ENCODE measurements around the gene CHMP1B.

DNA sequence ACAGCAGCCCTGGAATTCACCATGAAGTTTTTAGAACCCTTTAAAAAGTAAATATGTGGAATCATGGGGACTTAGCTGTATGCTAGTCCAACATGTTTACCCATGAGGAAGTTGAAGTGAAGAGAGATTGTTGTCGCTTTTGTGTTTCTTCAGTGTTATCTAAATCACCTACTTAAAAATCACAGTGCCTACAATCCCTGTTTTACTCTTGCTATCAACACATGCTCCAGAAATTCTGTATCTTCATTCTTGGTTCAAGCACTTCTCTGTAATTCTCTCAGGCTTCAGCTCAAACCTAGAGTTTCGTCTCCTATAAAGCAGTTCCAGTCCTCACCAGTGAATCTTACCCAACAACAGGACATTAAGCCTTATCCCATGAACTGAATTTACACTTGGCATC, 30.5 kb upstream of the CHMP1B start:
- TF ChIP-seq, protein P1, sequence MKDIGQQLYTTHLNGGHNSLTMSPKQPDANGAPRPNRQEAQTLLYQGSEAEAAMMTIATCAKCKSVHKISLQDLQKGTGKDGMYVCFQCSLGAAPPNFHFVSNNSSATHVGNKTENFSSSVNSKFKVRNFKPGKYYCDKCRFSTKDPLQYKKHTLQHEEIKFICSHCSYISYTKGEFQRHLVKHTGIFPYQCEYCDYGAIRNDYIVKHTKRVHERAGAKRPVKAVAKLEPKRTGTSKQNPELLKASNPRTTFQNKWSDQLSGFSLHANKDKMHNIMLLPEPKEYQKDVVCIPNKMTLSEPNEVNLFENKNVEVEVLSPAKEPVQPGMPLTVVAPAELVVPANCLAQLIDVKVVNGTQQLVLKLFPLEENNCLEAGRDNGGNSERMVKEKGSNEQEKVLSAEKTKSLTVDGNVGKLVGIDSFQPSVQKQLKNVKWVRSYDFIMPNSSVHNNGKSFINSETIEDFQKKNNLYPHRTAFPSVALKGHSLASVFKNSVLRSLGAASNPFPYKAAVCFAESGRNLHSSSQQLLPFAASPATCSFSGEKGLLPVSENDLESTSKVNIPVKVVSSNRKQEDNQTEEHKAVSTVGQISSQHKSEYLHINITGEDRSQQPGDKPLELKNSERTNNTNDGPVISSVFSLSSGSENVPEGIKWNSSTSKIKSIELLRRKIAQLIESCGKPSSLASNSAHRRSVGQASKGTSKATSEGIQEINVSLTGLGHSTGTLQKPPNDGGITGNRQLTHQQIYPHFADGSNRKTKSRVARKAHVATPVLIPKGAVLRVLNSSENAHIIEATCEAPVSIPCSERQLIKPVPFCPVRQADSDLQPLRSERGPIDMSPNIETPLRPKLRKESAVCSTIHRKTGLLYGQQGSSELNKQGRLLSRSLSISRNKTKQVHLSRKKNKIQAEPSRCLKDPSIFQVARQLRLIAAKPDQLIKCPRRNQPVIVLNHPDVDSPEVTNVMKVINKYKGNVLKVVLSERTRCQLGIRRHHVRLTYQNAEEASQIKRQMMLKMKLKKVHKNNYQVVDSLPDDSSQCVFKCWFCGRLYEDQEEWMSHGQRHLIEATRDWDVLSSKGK (CRISPR knock-in tag; IDR thresholded peaks at IDR 0.05) = no peak
- TF ChIP-seq ZNF445 (CRISPR knock-in tag; IDR thresholded peaks at IDR 0.05; ENCODE audit: low read depth) (no peak), BRF1 (IDR thresholded peaks at IDR 0.05; ENCODE audit: borderline replicate concordance, extremely low read depth, insufficient read length) (no peak), BHLHE40 (IDR thresholded peaks at IDR 0.05; ENCODE audit: low read length) (no peak), PRPF4 (IDR thresholded peaks at IDR 0.05; ENCODE audit: insufficient read depth, low read depth, low read length, poor library complexity, severe bottlenecking) (no peak), MCM5 (IDR thresholded peaks at IDR 0.05; ENCODE audit: low read depth) (no peak)
